GM23248 (cell line): ENCODE data around the gene FILIP1L. TPM values are rescaled to one million over a fixed set of nuclear protein-coding genes. Genes with fewer than 3 reads are reported as not detected.

ENCODE experiments used
- DNase-seq: peaks from one replicate; pipeline ENCODE4 v3.0.0-alpha.2; 2015
- H2AFZ ChIP-seq: fragments of 200-600 bp; sonication (generic); 2 replicates; pipeline ENCODE4 v1.6.1; 2016; ENCODE audit warnings: antibody characterized with exemption
- H3F3A ChIP-seq: fragments of 200-600 bp; sonication (generic); 2 replicates; pipeline ENCODE4 v1.6.1; 2016; ENCODE audit warnings: mild to moderate bottlenecking, antibody characterized with exemption, mixed run types; ENCODE audit not compliant: insufficient read depth
- H3K27ac ChIP-seq: fragments of 200-600 bp; sonication (generic); 2 replicates; pipeline ENCODE4 v1.5.1; 2016; ENCODE audit warnings: mild to moderate bottlenecking
- H3K27me3 ChIP-seq: fragments of 200-600 bp; sonication (generic); replicated peaks from 2 replicates; pipeline ENCODE4 v1.6.1; 2016; ENCODE audit warnings: mild to moderate bottlenecking; ENCODE audit not compliant: insufficient read depth
- H3K36me3 ChIP-seq: fragments of 200-600 bp; sonication (generic); 2 replicates; pipeline ENCODE4 v1.6.1; 2016; ENCODE audit warnings: low read depth, mild to moderate bottlenecking
- H3K4me1 ChIP-seq: fragments of 200-600 bp; sonication (generic); 2 replicates; pipeline ENCODE4 v1.6.1; 2016; ENCODE audit warnings: mild to moderate bottlenecking; ENCODE audit not compliant: insufficient read depth
- H3K4me2 ChIP-seq: fragments of 200-600 bp; sonication (generic); one replicate; pipeline ENCODE4 v1.6.1; 2016; ENCODE audit warnings: mild to moderate bottlenecking; ENCODE audit not compliant: unreplicated experiment
- H3K4me3 ChIP-seq: fragments of 200-600 bp; sonication (generic); 2 replicates; pipeline ENCODE4 v1.5.1; 2016; ENCODE audit warnings: mild to moderate bottlenecking
- H3K79me2 ChIP-seq: fragments of 200-600 bp; sonication (generic); 2 replicates; pipeline ENCODE4 v1.6.1; 2016; ENCODE audit warnings: mild to moderate bottlenecking; ENCODE audit not compliant: insufficient read depth
- H3K9ac ChIP-seq: fragments of 200-600 bp; sonication (generic); 2 replicates; pipeline ENCODE4 v1.6.1; 2016; ENCODE audit warnings: mild to moderate bottlenecking
- H3K9me2 ChIP-seq: fragments of 200-600 bp; sonication (generic); 2 replicates; pipeline ENCODE4 v1.6.1; 2016; ENCODE audit warnings: mixed run types, mild to moderate bottlenecking, moderate library complexity; ENCODE audit not compliant: insufficient read depth
- H3K9me3 ChIP-seq: fragments of 200-600 bp; sonication (generic); one replicate; pipeline ENCODE4 v1.6.1; 2017; ENCODE audit warnings: low read depth
- H4K20me1 ChIP-seq: fragments of 200-600 bp; sonication (generic); 2 replicates; pipeline ENCODE4 v1.6.0; 2016; ENCODE audit not compliant: insufficient read depth
- EZH2 ChIP-seq: fragments of 200-600 bp; sonication (generic); IDR thresholded peaks from 2 replicates; pipeline ENCODE4 v1.6.1; 2018; ENCODE audit warnings: antibody characterized with exemption, mild to moderate bottlenecking; ENCODE audit not compliant: insufficient read depth, poor library complexity, severe bottlenecking
- EZH2phosphoT487 ChIP-seq: fragments of 200-600 bp; sonication (generic); IDR thresholded peaks from 2 replicates; pipeline ENCODE4 v1.6.1; 2018; ENCODE audit warnings: antibody characterized with exemption, moderate library complexity, mild to moderate bottlenecking, low read depth; ENCODE audit not compliant: insufficient read depth
- WGBS, 2 experiments: methylation state at CpG; one replicate each; pipeline ENCODE4 v1.1.6; 2015 to 2017; ENCODE audit warnings: low lambda C conversion rate in 2 of 2, low coverage in 1 of 2; ENCODE audit errors: missing lambda C conversion rate in 2 of 2; 5-methylcytosine and 5-hydroxymethylcytosine counted together
- in situ Hi-C: fragments of 300-500 bp; cut with MboI; formaldehyde crosslinking; loops from 2 replicates; pipeline ENCODE4 v1.15.0; 2020
- polyA plus RNA-seq: library from polyadenylated mRNA; unstranded; fragments of >200 nt; fragmentation: Nextera tagmentation; extraction: Ambion mirVana; gene quantifications from 2 replicates; pipeline ENCODE4 v1.2.1, GENCODE V29; 2016
- total RNA-seq: library from RNA; depleted of rRNA; stranded (reverse); fragments of >200 nt; shearing (Covaris generic); gene quantifications from 2 replicates; pipeline ENCODE4 v1.2.3, GENCODE V29; 2014

Gene FILIP1L
- total and polyA plus RNA-seq, 2 experiments from 2014 or later, result 45.0 to 66.3 TPM

DNA sequence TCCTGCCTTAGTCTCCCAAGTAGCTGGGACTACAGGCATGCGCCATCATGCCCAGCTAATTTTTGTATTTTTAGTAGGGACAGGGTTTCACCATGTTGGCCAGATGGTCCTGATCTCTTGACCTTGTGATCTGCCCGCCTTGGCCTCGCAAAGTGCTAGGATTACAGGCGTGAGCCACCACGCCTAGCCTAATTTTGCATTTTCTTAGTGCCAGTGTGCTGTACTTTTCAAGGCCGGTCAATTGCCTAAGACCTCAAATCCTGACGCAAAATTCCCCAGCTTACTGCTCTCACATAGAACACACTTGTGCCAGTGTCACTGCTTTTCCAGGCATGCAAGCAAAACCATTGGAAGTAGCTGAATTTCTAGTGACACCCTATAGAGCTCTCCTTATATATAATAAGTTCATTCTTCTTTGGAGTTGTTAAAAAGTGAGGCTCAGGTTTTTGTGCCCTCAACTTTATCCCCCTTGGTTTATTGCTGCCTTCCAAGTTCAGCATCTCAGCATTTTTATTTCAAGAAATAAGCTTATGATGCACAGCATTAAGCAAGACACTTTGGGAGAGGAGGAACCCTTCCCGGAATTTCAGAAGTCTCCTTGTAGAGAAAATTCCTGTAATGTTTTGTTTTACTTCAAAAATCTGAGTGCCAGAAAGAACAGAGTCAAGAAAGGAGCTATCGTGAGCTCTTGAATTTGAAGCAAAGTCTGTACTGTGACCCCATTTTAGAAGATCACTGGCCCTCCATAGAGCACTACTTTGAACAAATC lies 93.2 kb downstream of the FILIP1L start:
- no peaks in the 10 kb centered on the region for H3K36me3 ChIP-seq
- peak overlapping the region; percentile 9; the same call in 1 of the 2 replicates for H3K27ac ChIP-seq
- H2AFZ ChIP-seq, result 0 out of 2 replicates have a peak overlapping the region, but pooled peaks have one; percentile 6
- DNase-seq, result peak; percentile 28
- TF ChIP-seq EZH2, result no peak
- no peak for TF ChIP-seq EZH2phosphoT487
- no peaks in the 10 kb centered on the region for H3K9me2 ChIP-seq
- peak overlapping the region; percentile 21 for H3K4me2 ChIP-seq
- WGBS, 2 experiments, result 70 to 77% methylated on average over 9 of the region's 9 CpGs
- no peak overlapping the region for H3K9ac ChIP-seq
- H3K27me3 ChIP-seq, result no peaks in the 10 kb centered on the region
- no peak overlapping the region for H3K4me3 ChIP-seq
- in situ Hi-C loops, result no loop called here
- no peaks in the 10 kb centered on the region for H3K9me3 ChIP-seq
- no peaks in the 10 kb centered on the region for H4K20me1 ChIP-seq
- H3K79me2 ChIP-seq, result no peaks in the 10 kb centered on the region
- peaks cover 44% of the 10 kb centered on the region for H3K4me1 ChIP-seq
- H3F3A ChIP-seq, result peaks cover 14% of the 10 kb centered on the region; the same call in 1 of the 2 replicates

DNA sequence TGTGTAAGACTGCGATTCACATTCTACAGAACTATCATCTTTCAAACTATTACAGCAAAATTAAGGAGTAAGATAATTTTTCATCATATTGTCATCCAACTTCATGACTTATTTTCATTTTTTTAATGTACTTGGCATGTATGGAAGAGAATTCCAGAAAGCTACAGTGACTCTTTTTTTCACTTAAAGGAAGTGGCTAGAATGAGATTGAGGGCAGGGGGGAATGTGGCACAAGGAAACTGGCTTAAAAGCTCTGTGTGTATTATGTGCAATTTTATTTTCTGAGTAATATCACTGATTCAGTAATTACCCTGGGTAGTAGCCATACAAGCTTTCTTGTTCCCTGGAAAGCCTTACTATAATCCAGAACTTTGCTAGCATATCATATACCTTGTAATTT lies 94.6 kb downstream of the FILIP1L start:
- Histone ChIP-seq H3K36me3 (0 out of 2 replicates have a peak, but pooled peaks cover 7% of the 10 kb centered on the region), H3K4me1 (peaks cover 36% of the 10 kb centered on the region), H3K9ac (no peak overlapping the region), H3K4me3 (no peak overlapping the region), H3K9me3 (no peaks in the 10 kb centered on the region), H3K27me3 (no peaks in the 10 kb centered on the region), H3K27ac (no peak overlapping the region), H3K79me2 (no peaks in the 10 kb centered on the region), H3K4me2 (no peak overlapping the region), H3K9me2 (no peaks in the 10 kb centered on the region), H2AFZ (no peak overlapping the region), H3F3A (peaks cover 14% of the 10 kb centered on the region; the same call in 1 of the 2 replicates), H4K20me1 (no peaks in the 10 kb centered on the region)
- DNase-seq, result peak; percentile 27
- in situ Hi-C loops, result no loop called here
- WGBS, 2 experiments, result 97 to 100% methylated on average over 1 of the region's 1 CpG
- TF ChIP-seq EZH2phosphoT487 (no peak), EZH2 (no peak)

DNA sequence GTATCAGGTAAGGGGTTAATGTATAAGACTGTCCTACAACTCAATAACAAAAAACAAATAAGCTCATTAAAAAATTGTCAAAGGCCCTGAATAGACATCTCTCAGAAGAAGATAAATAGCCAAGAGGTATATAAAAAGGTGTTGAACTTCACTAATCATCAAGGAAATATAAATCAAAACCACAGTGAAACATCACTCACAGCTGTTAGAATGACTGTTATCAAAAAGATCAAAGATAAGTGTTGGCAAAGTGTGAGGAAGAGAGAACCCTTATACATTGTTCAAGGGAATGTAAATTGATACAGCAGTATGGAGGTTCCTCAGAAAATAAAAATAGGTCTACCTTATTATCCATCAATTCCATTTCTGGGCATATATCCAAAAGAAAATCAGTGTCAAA lies 95.5 kb downstream of the FILIP1L start:
- peaks cover 27% of the 10 kb centered on the region for H3K4me1 ChIP-seq
- no peak overlapping the region for H3K4me2 ChIP-seq
- H3K27me3 ChIP-seq, result no peaks in the 10 kb centered on the region
- H4K20me1 ChIP-seq, result no peaks in the 10 kb centered on the region
- TF ChIP-seq EZH2, result no peak
- no peak for TF ChIP-seq EZH2phosphoT487
- no peak overlapping the region for H3K27ac ChIP-seq
- peaks cover 8% of the 10 kb centered on the region; the same call in 1 of the 2 replicates for H3F3A ChIP-seq
- DNase-seq, result no peak
- in situ Hi-C loops, result no loop called here
- H3K9me2 ChIP-seq, result no peaks in the 10 kb centered on the region
- H3K9me3 ChIP-seq, result no peaks in the 10 kb centered on the region
- no peaks in the 10 kb centered on the region for H3K79me2 ChIP-seq
- H3K9ac ChIP-seq, result no peak overlapping the region
- H3K4me3 ChIP-seq, result no peak overlapping the region
- no peak overlapping the region for H2AFZ ChIP-seq
- H3K36me3 ChIP-seq, result 0 out of 2 replicates have a peak, but pooled peaks cover 7% of the 10 kb centered on the region

DNA sequence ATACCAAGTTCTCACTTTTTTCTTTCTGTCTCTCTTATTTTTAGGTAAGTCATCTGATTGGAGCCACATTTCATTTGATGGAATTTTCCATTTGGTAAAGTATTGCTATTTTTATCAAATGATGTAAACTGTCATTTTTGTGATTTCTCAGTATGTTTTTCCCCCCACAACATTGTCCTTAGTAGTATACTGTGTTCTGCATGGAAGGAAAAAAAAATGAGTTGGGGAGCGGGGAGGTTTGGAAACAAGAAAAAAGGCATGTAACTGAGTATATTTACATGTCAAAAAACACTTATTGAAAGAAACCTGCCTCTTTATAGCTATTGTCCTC lies 104.2 kb downstream of the FILIP1L start:
- Histone ChIP-seq H4K20me1 (no peaks in the 10 kb centered on the region), H3K36me3 (0 out of 2 replicates have a peak, but pooled peaks cover under 1% of the 10 kb centered on the region), H3K27ac (no peak overlapping the region), H3K4me2 (no peak overlapping the region), H2AFZ (no peak overlapping the region), H3K4me3 (no peak overlapping the region), H3K9ac (no peak overlapping the region), H3K79me2 (no peaks in the 10 kb centered on the region), H3K9me3 (no peaks in the 10 kb centered on the region), H3K4me1 (peaks cover 18% of the 10 kb centered on the region), H3K9me2 (no peaks in the 10 kb centered on the region), H3F3A (peaks cover 11% of the 10 kb centered on the region; the same call in 1 of the 2 replicates), H3K27me3 (no peaks in the 10 kb centered on the region)
- WGBS, 2 experiments, result 98 to 100% methylated on average over 1 of the region's 1 CpG
- no peak for DNase-seq
- in situ Hi-C loops, result no loop called here
- TF ChIP-seq EZH2, result no peak
- no peak for TF ChIP-seq EZH2phosphoT487
